GM23338 (cell line): ENCODE data around the gene TMEM135. TPM values are rescaled to one million over a fixed set of nuclear protein-coding genes. Genes with fewer than 3 reads are reported as not detected.

Experiments used
- ATAC-seq: fragments of 200-7000 bp; cut with Tn5 transposase; 3 replicates; pipeline ENCODE4 v1.9.1; 2020
- DNase-seq: peaks from one replicate; pipeline ENCODE4 v3.0.0-alpha.2; 2015; ENCODE audit warnings: low spot score
- H2AFZ ChIP-seq: fragments of 200-600 bp; sonication (generic); 2 replicates; pipeline ENCODE4 v1.8.0; 2016; ENCODE audit warnings: antibody characterized with exemption, mild to moderate bottlenecking, moderate library complexity
- H3F3A ChIP-seq: fragments of 200-600 bp; sonication (generic); replicated peaks from 2 replicates; pipeline ENCODE4 v1.8.0; 2017; ENCODE audit warnings: antibody characterized with exemption, mixed run types, low read depth
- H3K27ac ChIP-seq: fragments of 200-600 bp; sonication (generic); 2 replicates; pipeline ENCODE4 v1.6.1; 2016; ENCODE audit warnings: low read depth
- H3K27me3 ChIP-seq: fragments of 200-600 bp; sonication (generic); 2 replicates; pipeline ENCODE4 v1.8.0; 2016; ENCODE audit warnings: mild to moderate bottlenecking, mixed run types, moderate library complexity; ENCODE audit not compliant: insufficient read depth
- H3K36me3 ChIP-seq: fragments of 200-600 bp; sonication (generic); 2 replicates; pipeline ENCODE4 v1.8.0; 2016; ENCODE audit warnings: mild to moderate bottlenecking; ENCODE audit not compliant: insufficient read depth
- H3K4me1 ChIP-seq: fragments of 200-600 bp; sonication (generic); 2 replicates; pipeline ENCODE4 v1.8.0; 2016; ENCODE audit warnings: mild to moderate bottlenecking, moderate library complexity; ENCODE audit not compliant: insufficient read depth
- H3K4me2 ChIP-seq: fragments of 200-600 bp; sonication (generic); 2 replicates; pipeline ENCODE4 v1.7.1; 2017; ENCODE audit warnings: mixed run types
- H3K4me3 ChIP-seq: fragments of 200-600 bp; sonication (generic); 2 replicates; pipeline ENCODE4 v1.6.1; 2016; ENCODE audit warnings: mixed run types
- H3K79me2 ChIP-seq: fragments of 200-600 bp; sonication (generic); replicated peaks from 2 replicates; pipeline ENCODE4 v1.8.0; 2017; ENCODE audit warnings: mild to moderate bottlenecking; ENCODE audit not compliant: insufficient read depth
- H3K9me2 ChIP-seq: fragments of 200-600 bp; sonication (generic); 2 replicates; pipeline ENCODE4 v1.8.0; 2017; ENCODE audit not compliant: insufficient read depth
- H4K20me1 ChIP-seq: fragments of 200-600 bp; sonication (generic); replicated peaks from 2 replicates; pipeline ENCODE4 v1.8.0; 2017; ENCODE audit warnings: mild to moderate bottlenecking; ENCODE audit not compliant: insufficient read depth
- H3K27ac Mint-ChIP-seq: 2 replicates; pipeline ENCODE4 v1.8.0; 2020; ENCODE audit warnings: inconsistent platforms, mild to moderate bottlenecking, moderate library complexity, mixed read lengths
- H3K27me3 Mint-ChIP-seq: 3 replicates; pipeline ENCODE4 v1.8.0; 2022; ENCODE audit warnings: low read depth, mild to moderate bottlenecking, moderate library complexity, mixed read lengths, inconsistent platforms; ENCODE audit not compliant: insufficient read depth, poor library complexity
- H3K36me3 Mint-ChIP-seq: 3 replicates; pipeline ENCODE4 v1.8.0; 2021; ENCODE audit warnings: low read depth, mild to moderate bottlenecking, inconsistent platforms, moderate library complexity, mixed read lengths
- H3K4me1 Mint-ChIP-seq: 3 replicates; pipeline ENCODE4 v1.8.0; 2020; ENCODE audit warnings: mild to moderate bottlenecking, inconsistent platforms, mixed read lengths
- H3K4me3 Mint-ChIP-seq: 3 replicates; pipeline ENCODE4 v1.8.0; 2021; ENCODE audit warnings: moderate library complexity, mild to moderate bottlenecking, inconsistent platforms, mixed read lengths
- H3K9me3 Mint-ChIP-seq: 3 replicates; pipeline ENCODE4 v1.8.0; 2020; ENCODE audit warnings: moderate library complexity, mild to moderate bottlenecking, inconsistent platforms, mixed read lengths
- CREB1 ChIP-seq: fragments of 250-450 bp; sonication (Bioruptor Pico); IDR thresholded peaks from 2 replicates; pipeline ENCODE4 v1.5.0; 2020; ENCODE audit warnings: low read depth, mild to moderate bottlenecking, moderate library complexity
- EZH2 ChIP-seq: fragments of 200-600 bp; sonication (generic); IDR thresholded peaks from one replicate; pipeline ENCODE4 v1.8.0; 2017; ENCODE audit warnings: antibody characterized with exemption, mild to moderate bottlenecking, low read depth; ENCODE audit not compliant: unreplicated experiment
- NANOG ChIP-seq: IDR thresholded peaks from 2 replicates; pipeline ENCODE4 v1.6.1; 2016; ENCODE audit warnings: antibody characterized with exemption, borderline replicate concordance
- POLR2AphosphoS5 ChIP-seq: IDR thresholded peaks from 2 replicates; pipeline ENCODE4 v1.6.1; 2016; ENCODE audit warnings: antibody characterized with exemption, low read depth
- ZNF462 ChIP-seq: fragments of 250-450 bp; sonication (Bioruptor Pico); IDR thresholded peaks from 2 replicates; pipeline ENCODE4 v1.5.0; 2020; ENCODE audit warnings: mild to moderate bottlenecking, moderate library complexity
- long read RNA-seq: library from polyadenylated mRNA; unstranded; transcript quantifications from one replicate; pipeline ENCODE4 v2.0.0, GENCODE V29; 2020; ENCODE audit not compliant: unreplicated experiment
- polyA plus RNA-seq: library from polyadenylated mRNA; unstranded; fragments of >200 nt; fragmentation: Nextera tagmentation; extraction: Ambion mirVana; gene quantifications from 2 replicates; pipeline ENCODE4 v1.2.1, GENCODE V29; 2016
- total RNA-seq: library from RNA; depleted of rRNA; stranded (reverse); fragments of >200 nt; shearing (Covaris generic); gene quantifications from 2 replicates; pipeline ENCODE4 v1.2.3, GENCODE V29; 2014; rRNA removed

TMEM135 gene
- total RNA-seq, result 47.4 and 49.9 TPM in 2 replicates
- 19.2 and 23.4 TPM in 2 replicates for polyA plus RNA-seq
- long read RNA-seq, partial matches to known transcripts, result 1 of 6 reads
- long read RNA-seq, other reads (novel, unspliced or antisense), result 0 of 6 reads

GRCh38 chr11:87037450-87038234 is at the start of gene TMEM135:
Gene TMEM135 (plus strand): TSS chr11:87037934. CDS start chr11:87038046, 112 bp downstream.
- H3K9me3 Mint-ChIP-seq, result no peaks in the 10 kb centered on the region
- Histone ChIP-seq H3K4me1 (peaks cover 60% of the 10 kb centered on the region), H3K4me2 (peak within 1 kb of the TSS; percentile 89), H3K27me3 (no peaks in the 10 kb centered on the region), H4K20me1 (no peaks in the 10 kb centered on the region; the same call in 1 of the 2 replicates), H3K9me2 (no peaks in the 10 kb centered on the region), H3K79me2 (peaks cover 44% of the 10 kb centered on the region), H3F3A (0 out of 2 replicates have a peak, but pooled peaks cover 4% of the 10 kb centered on the region), H3K4me3 (peak within 1 kb of the TSS; percentile 99), H3K36me3 (no peaks in the 10 kb centered on the region), H3K27ac (peak within 1 kb of the TSS; percentile 98), H2AFZ (peak within 1 kb of the TSS; percentile 98)
- peak; percentile 99 for DNase-seq
- H3K4me3 Mint-ChIP-seq, result peak within 1 kb of the TSS; percentile 95
- H3K27ac Mint-ChIP-seq, result peak within 1 kb of the TSS; percentile 94
- peak; percentile 96 for ATAC-seq
- H3K4me1 Mint-ChIP-seq, result peaks cover 56% of the 10 kb centered on the region
- H3K27me3 Mint-ChIP-seq, result peaks cover 10% of the 10 kb centered on the region
- TF ChIP-seq EZH2 (no peak), POLR2AphosphoS5 (peak; percentile 71), CREB1 (no peak), NANOG (no peak), ZNF462 (CRISPR knock-in tag) (no peak)
- 0 out of 3 replicates have a peak, but pooled peaks cover 2% of the 10 kb centered on the region for H3K36me3 Mint-ChIP-seq
